H1 (cell line): ENCODE results near the gene DUS4L. TPM values are rescaled to one million over a fixed set of nuclear protein-coding genes. Genes with fewer than 3 reads are reported as not detected.

Experiments
- CTCF ChIA-PET: fragments of 300-600 bp; sonication (Branson Sonifier 250); formaldehyde crosslinking; loops from one replicate; lab custom pipeline; 2021; ENCODE audit not compliant: partially characterized antibody; lab: Charles Lee
- POLR2A ChIA-PET: fragments of 300-600 bp; sonication (Branson Sonifier 250); formaldehyde crosslinking; loops from one replicate; lab custom pipeline; 2021; ENCODE audit warnings: inconsistent platforms; ENCODE audit not compliant: partially characterized antibody; lab: Charles Lee
- DNase-seq, 2 experiments: peaks; one replicate each; pipeline versions ENCODE4 v3.0.0 to v3.0.0-alpha.2; 2010 to 2022; ENCODE audit warnings: low spot score in 2 of 2, low read depth in 1 of 2, mixed read lengths in 1 of 2
- FAIRE-seq: peaks from 2 replicates; lab custom pipeline; 2011; peaks lifted over from hg19 to GRCh38; lab: Jason Lieb, UNC
- H2AFZ ChIP-seq: 2 replicates; pipeline ENCODE4 v1.8.1; 2012; ENCODE audit warnings: low read length, inconsistent platforms
- H2AK5ac ChIP-seq: 2 replicates; pipeline ENCODE4 v1.6.1; 2013; ENCODE audit warnings: low read depth, low read length
- H2BK120ac ChIP-seq: replicated peaks from 2 replicates; pipeline ENCODE3; 2013; ENCODE audit warnings: low read depth, low read length, inconsistent platforms
- H2BK12ac ChIP-seq: 2 replicates; pipeline ENCODE4 v1.6.1; 2013; ENCODE audit warnings: low read depth, low read length
- H2BK15ac ChIP-seq: 2 replicates; pipeline ENCODE4 v1.6.1; 2013; ENCODE audit warnings: low read length
- H2BK20ac ChIP-seq: 2 replicates; pipeline ENCODE4 v1.6.1; 2013; ENCODE audit warnings: low read length
- H2BK5ac ChIP-seq: 2 replicates; pipeline ENCODE4 v1.6.1; 2013; ENCODE audit warnings: low read depth, low read length
- H3K14ac ChIP-seq: 2 replicates; pipeline ENCODE4 v1.6.1; 2013; ENCODE audit warnings: inconsistent platforms; ENCODE audit not compliant: insufficient read length
- H3K18ac ChIP-seq: 2 replicates; pipeline ENCODE4 v1.6.1; 2013; ENCODE audit warnings: low read length; ENCODE audit errors: extremely low read depth
- H3K23ac ChIP-seq: 2 replicates; pipeline ENCODE4 v1.6.1; 2013; ENCODE audit warnings: inconsistent platforms; ENCODE audit not compliant: insufficient read length
- H3K23me2 ChIP-seq: 2 replicates; pipeline ENCODE4 v1.6.1; 2013; ENCODE audit warnings: low read depth, low read length
- H3K27ac ChIP-seq: 2 replicates; pipeline ENCODE4 v1.6.1; 2011; ENCODE audit warnings: low read depth, low read length, inconsistent platforms
- H3K27me3 ChIP-seq, 4 experiments: replicated peaks in 1 of 4; 1 replicate in 1 of 4; 2 replicates in 3 of 4; pipeline versions ENCODE4 v1.6.1 to v1.8.1; 2011 to 2013; ENCODE audit warnings: low read length in 3 of 4, mild to moderate bottlenecking in 3 of 4, inconsistent platforms in 2 of 4, mixed read lengths in 2 of 4, moderate library complexity in 1 of 4; ENCODE audit not compliant: control insufficient read depth in 3 of 4, insufficient read depth in 3 of 4; ENCODE audit errors: extremely low read depth in 1 of 4
- H3K36me3 ChIP-seq, 4 experiments: 2 replicates each; pipeline versions ENCODE4 v1.6.1 to v1.8.1; 2011 to 2013; ENCODE audit warnings: mild to moderate bottlenecking in 4 of 4, low read length in 3 of 4, moderate library complexity in 2 of 4, control low read depth in 1 of 4, inconsistent platforms in 1 of 4; ENCODE audit not compliant: insufficient read depth in 4 of 4, control insufficient read depth in 2 of 4
- H3K4ac ChIP-seq: replicated peaks from 2 replicates; pipeline ENCODE3; 2013; ENCODE audit warnings: low read length, low read depth, mixed read lengths, inconsistent platforms; ENCODE audit not compliant: insufficient read length
- H3K4me1 ChIP-seq, 4 experiments: replicated peaks in 1 of 4; 1 replicate in 1 of 4; 2 replicates in 3 of 4; pipeline versions ENCODE4 v1.6.1 to v1.8.1; 2011 to 2013; ENCODE audit warnings: low read length in 3 of 4, inconsistent platforms in 2 of 4, mixed read lengths in 1 of 4; ENCODE audit not compliant: insufficient read depth in 4 of 4, control insufficient read depth in 3 of 4
- H3K4me2 ChIP-seq, 2 experiments: 2 replicates each; pipeline versions ENCODE4 v1.6.1 to v1.8.1; 2011 to 2013; ENCODE audit warnings: low read depth in 2 of 2, low read length in 2 of 2, control low read depth in 1 of 2, inconsistent platforms in 1 of 2, mild to moderate bottlenecking in 1 of 2; ENCODE audit not compliant: insufficient read depth in 1 of 2
- H3K4me3 ChIP-seq, 4 experiments: fragments of 200-600, 300-600 bp in 1 of 4; sonication (generic), shearing (Covaris generic), sonication (Bioruptor Twin) in 1 of 4; 2 replicates each; pipeline versions ENCODE4 v1.5.1 to v1.8.1; 2011 to 2016; ENCODE audit warnings: low read length in 4 of 4, low read depth in 3 of 4, control low read depth in 2 of 4, inconsistent platforms in 2 of 4, mild to moderate bottlenecking in 2 of 4, mixed read lengths in 1 of 4, moderate library complexity in 1 of 4; ENCODE audit not compliant: insufficient read depth in 2 of 4; ENCODE audit errors: extremely low read depth in 1 of 4
- H3K56ac ChIP-seq: replicated peaks from 2 replicates; pipeline ENCODE3; 2013; ENCODE audit warnings: low read depth, mild to moderate bottlenecking, mixed read lengths, low read length, inconsistent platforms; ENCODE audit not compliant: insufficient read length
- H3K79me1 ChIP-seq: 2 replicates; pipeline ENCODE4 v1.6.1; 2013; ENCODE audit warnings: low read depth, low read length, control low read depth
- H3K79me2 ChIP-seq, 2 experiments: 2 replicates each; pipeline versions ENCODE4 v1.6.1 to v1.8.1; 2012 to 2013; ENCODE audit warnings: low read length in 2 of 2, mild to moderate bottlenecking in 2 of 2, inconsistent platforms in 1 of 2; ENCODE audit not compliant: insufficient read depth in 2 of 2, control insufficient read depth in 1 of 2
- H3K9ac ChIP-seq, 4 experiments: replicated peaks in 1 of 4; 1 replicate in 1 of 4; 2 replicates in 3 of 4; pipeline versions ENCODE4 v1.6.1 to v1.8.1; 2011 to 2013; ENCODE audit warnings: low read depth in 3 of 4, low read length in 3 of 4, control low read depth in 2 of 4, mild to moderate bottlenecking in 2 of 4, moderate library complexity in 2 of 4, inconsistent platforms in 1 of 4; ENCODE audit errors: extremely low read depth in 1 of 4
- H3K9me3 ChIP-seq, 2 experiments: 2 replicates each; pipeline versions ENCODE4 v1.6.1 to v1.8.1; 2012 to 2013; ENCODE audit warnings: mild to moderate bottlenecking in 2 of 2, moderate library complexity in 2 of 2, control low read depth in 1 of 2, inconsistent platforms in 1 of 2, low read depth in 1 of 2, low read length in 1 of 2, mixed read lengths in 1 of 2; ENCODE audit not compliant: insufficient read depth in 2 of 2
- H4K20me1 ChIP-seq, 2 experiments: replicated peaks in 1 of 2; 2 replicates each; pipeline versions ENCODE3 to v1.8.1; 2011 to 2013; ENCODE audit warnings: inconsistent platforms in 2 of 2, low read length in 2 of 2, mild to moderate bottlenecking in 1 of 2; ENCODE audit not compliant: insufficient read depth in 2 of 2, control insufficient read depth in 1 of 2
- H4K5ac ChIP-seq: 2 replicates; pipeline ENCODE4 v1.6.1; 2013; ENCODE audit warnings: low read length, low read depth, mixed read lengths, inconsistent platforms; ENCODE audit not compliant: insufficient read length
- H4K8ac ChIP-seq: 2 replicates; pipeline ENCODE4 v1.8.0; 2013; ENCODE audit warnings: mild to moderate bottlenecking, moderate library complexity, low read length, inconsistent platforms; ENCODE audit not compliant: insufficient read depth; ENCODE audit errors: extremely low read depth
- H4K91ac ChIP-seq: replicated peaks from 2 replicates; pipeline ENCODE3; 2013; ENCODE audit warnings: low read length, mixed read lengths, inconsistent platforms; ENCODE audit not compliant: insufficient read length
- CHD2 ChIP-seq: IDR thresholded peaks from 2 replicates; pipeline ENCODE4 v1.6.1; 2012; ENCODE audit warnings: low read length, improper control_type of control experiment
- E2F6 ChIP-seq: IDR thresholded peaks from 2 replicates; pipeline ENCODE4 v1.6.1; 2012; ENCODE audit warnings: inconsistent platforms
- HDAC6 ChIP-seq: IDR thresholded peaks from one replicate; pipeline ENCODE4 v1.7.1; 2012; ENCODE audit warnings: low read depth, mild to moderate bottlenecking, inconsistent platforms, low read length, moderate library complexity
- JUND ChIP-seq: IDR thresholded peaks from 2 replicates; pipeline ENCODE4 v1.6.1; 2011; ENCODE audit warnings: mild to moderate bottlenecking, improper control_type of control experiment, low read length
- KDM5A ChIP-seq: fragments of 200-600 bp; IDR thresholded peaks from 2 replicates; pipeline ENCODE4 v1.7.1; 2012; ENCODE audit warnings: mild to moderate bottlenecking, low read length, inconsistent platforms, mixed read lengths
- MAFK ChIP-seq: IDR thresholded peaks from 2 replicates; pipeline ENCODE4 v1.6.1; 2012; ENCODE audit warnings: low read depth, mild to moderate bottlenecking, improper control_type of control experiment, low read length
- NANOG ChIP-seq: IDR thresholded peaks from 2 replicates; pipeline ENCODE4 v1.6.1; 2011; ENCODE audit warnings: low read length, low read depth, mild to moderate bottlenecking, inconsistent platforms; ENCODE audit not compliant: insufficient read depth, poor library complexity, severe bottlenecking
- NRF1 ChIP-seq: IDR thresholded peaks from 2 replicates; pipeline ENCODE4 v1.6.1; 2011; ENCODE audit warnings: mild to moderate bottlenecking, low read depth, low read length, improper control_type of control experiment
- POLR2A ChIP-seq, 2 experiments: IDR thresholded peaks; 1 replicate in 1 of 2; 2 replicates in 1 of 2; pipeline ENCODE4 v1.6.1; 2011; ENCODE audit warnings: low read depth in 2 of 2, low read length in 2 of 2, mild to moderate bottlenecking in 2 of 2; ENCODE audit errors: control extremely low read depth in 1 of 2
- POLR2AphosphoS5 ChIP-seq: IDR thresholded peaks from 2 replicates; pipeline ENCODE4 v1.6.1; 2011; ENCODE audit warnings: low read depth, low read length
- RFX5 ChIP-seq: IDR thresholded peaks from 2 replicates; pipeline ENCODE4 v1.6.1; 2011; ENCODE audit warnings: low read depth, low read length, improper control_type of control experiment, borderline replicate concordance
- RXRA ChIP-seq: IDR thresholded peaks from 2 replicates; pipeline ENCODE4 v1.6.1; 2011; ENCODE audit warnings: low read depth, mild to moderate bottlenecking, low read length, moderate library complexity; ENCODE audit not compliant: insufficient read depth
- SIX5 ChIP-seq: IDR thresholded peaks from 2 replicates; pipeline ENCODE4 v1.6.1; 2011; ENCODE audit warnings: mild to moderate bottlenecking, low read depth, low read length
- TEAD4 ChIP-seq: IDR thresholded peaks from 2 replicates; pipeline ENCODE4 v1.6.1; 2012; ENCODE audit warnings: low read depth, low read length, inconsistent platforms, mixed read lengths
- WGBS, 2 experiments: shearing (Covaris generic) in 1 of 2; methylation state at CpG; one replicate each; pipeline versions ENCODE4 v1.1.6 to v1.1.7; 2013 to 2015; ENCODE audit warnings: low lambda C conversion rate in 2 of 2, mixed read lengths in 2 of 2, inconsistent platforms in 1 of 2, low coverage in 1 of 2, missing lambda C conversion rate in 1 of 2; ENCODE audit not compliant: insufficient replicate concordance in 2 of 2, insufficient coverage in 1 of 2, insufficient read length in 1 of 2; ENCODE audit errors: extremely low coverage in 1 of 2, missing lambda C conversion rate in 1 of 2; 5-methylcytosine and 5-hydroxymethylcytosine counted together
- polyA plus RNA-seq, 7 experiments: library from polyadenylated mRNA; depleted of rRNA in 3 of 7; stranded (reverse) in 5 of 7; unstranded in 2 of 7; fragments of >200 nt in 5 of 7; fragments of 200-250 nt in 2 of 7; gene quantifications; 1 replicate in 5 of 7; 2 replicates in 1 of 7; 4 replicates in 1 of 7; pipeline versions ENCODE4 v1.2.1 to v1.2.3, GENCODE V29; 2011 to 2013; ENCODE audit warnings: missing spikeins in 2 of 7, mixed read lengths in 2 of 7
- total RNA-seq: library from RNA; stranded (reverse); fragmentation: NEBNext Ultra II Directional; extraction: Animal tissue kit (Norgen Biotek cat#: 25700); gene quantifications from 2 replicates; pipeline ENCODE4 v1.2.1, GENCODE V29; 2021

Gene DUS4L
- total and polyA plus RNA-seq, 2 of the 8 experiments (the other 6 are each of a cell fraction or from before 2014, with no cell fraction given) = 6.1 to 11.5 TPM

- no peaks in the 10 kb centered on the region for H3K9me3 ChIP-seq
- peaks cover 4% of the 10 kb centered on the region for H3K23me2 ChIP-seq
- no peak overlapping the region for H4K91ac ChIP-seq
- H3K4me3 ChIP-seq = no peak overlapping the region; a peak in 1 of 8 replicates
- POLR2A ChIA-PET = no interaction called here
- no peak for FAIRE-seq
- H3K4me2 ChIP-seq = no peak overlapping the region; a peak in 1 of 4 replicates
- no peaks in the 10 kb centered on the region for H3K79me2 ChIP-seq
- H2BK12ac ChIP-seq = no peak overlapping the region
- WGBS, 2 experiments = 96% methylated on average over 5 of the region's 5 CpGs; no CpG with 5 or more reads in 1 of the 2 experiments
- no peak overlapping the region for H3K27ac ChIP-seq
- H2AK5ac ChIP-seq = no peak overlapping the region
- no peak overlapping the region for H3K23ac ChIP-seq
- H3K79me1 ChIP-seq = no peaks in the 10 kb centered on the region
- no peak overlapping the region for H2BK120ac ChIP-seq
- H3K56ac ChIP-seq = no peak overlapping the region
- H4K8ac ChIP-seq = no peak overlapping the region
- H3K18ac ChIP-seq = no peak overlapping the region
- H3K27me3 ChIP-seq = no peaks in the 10 kb centered on the region
- H3K4ac ChIP-seq = no peak overlapping the region
- no peak overlapping the region for H4K5ac ChIP-seq
- H4K20me1 ChIP-seq = no peaks in the 10 kb centered on the region
- DNase-seq = no peak
- no peak overlapping the region for H2BK5ac ChIP-seq
- peaks cover 0 to 10% (median 1%) of the 10 kb centered on the region in 4 experiments; a peak in 2 of 8 replicates for H3K36me3 ChIP-seq
- CTCF ChIA-PET = interaction anchor here (0.6 kb wide), 1 partner anchor 52 kb away, joined by 4 read pairs; no protein-coding TSS in a partner anchor
- H2AFZ ChIP-seq = no peak overlapping the region
- H3K4me1 ChIP-seq = no peaks in the 10 kb centered on the region
- H2BK15ac ChIP-seq = no peak overlapping the region
- no peak overlapping the region for H2BK20ac ChIP-seq
- no peak overlapping the region for H3K14ac ChIP-seq
- no peak overlapping the region for H3K9ac ChIP-seq
- TF ChIP-seq RFX5 (no peak), CHD2 (no peak), JUND (no peak), SIX5 (no peak), NANOG (no peak), POLR2AphosphoS5 (no peak), POLR2A (IDR thresholded peaks at IDR 0.05; ENCODE audit: control extremely low read depth in 1 of 2, low read depth in 2 of 2, low read length in 2 of 2) (no peak), KDM5A (no peak), HDAC6 (no peak), TEAD4 (no peak), NRF1 (no peak), RXRA (no peak), E2F6 (no peak), MAFK (no peak)
Measured at GRCh38 chr7:107581387-107582013, 17.7 kb downstream of the DUS4L start.
